Cardiac fibroblast (primary cell): Measurements from ENCODE around the gene MMP20.

Source experiments
- DNase-seq, 2 donors: peaks; one replicate each; pipeline versions ENCODE4 v3.0.0 to v3.0.0-alpha.2; 2010; ENCODE audit warnings: low read depth in 2 of 2
- H3K4me3 ChIP-seq, 2 donors: replicated peaks in 1 of 2; 1 replicate in 1 of 2; 2 replicates in 1 of 2; pipeline ENCODE4 v1.5.1; 2011; ENCODE audit warnings: low read depth in 2 of 2, low read length in 2 of 2, mild to moderate bottlenecking in 2 of 2, moderate library complexity in 1 of 2
- TF ChIP-seq, protein P1 (sequence below): IDR thresholded peaks from one replicate; pipeline ENCODE4 v1.5.1; 2011; ENCODE audit warnings: low read depth, mild to moderate bottlenecking, low read length, inconsistent platforms

The MMP20 gene

GRCh38 chr11:102577182-102577581 lies 48.0 kb downstream of the MMP20 start:
- TF ChIP-seq, protein P1, sequence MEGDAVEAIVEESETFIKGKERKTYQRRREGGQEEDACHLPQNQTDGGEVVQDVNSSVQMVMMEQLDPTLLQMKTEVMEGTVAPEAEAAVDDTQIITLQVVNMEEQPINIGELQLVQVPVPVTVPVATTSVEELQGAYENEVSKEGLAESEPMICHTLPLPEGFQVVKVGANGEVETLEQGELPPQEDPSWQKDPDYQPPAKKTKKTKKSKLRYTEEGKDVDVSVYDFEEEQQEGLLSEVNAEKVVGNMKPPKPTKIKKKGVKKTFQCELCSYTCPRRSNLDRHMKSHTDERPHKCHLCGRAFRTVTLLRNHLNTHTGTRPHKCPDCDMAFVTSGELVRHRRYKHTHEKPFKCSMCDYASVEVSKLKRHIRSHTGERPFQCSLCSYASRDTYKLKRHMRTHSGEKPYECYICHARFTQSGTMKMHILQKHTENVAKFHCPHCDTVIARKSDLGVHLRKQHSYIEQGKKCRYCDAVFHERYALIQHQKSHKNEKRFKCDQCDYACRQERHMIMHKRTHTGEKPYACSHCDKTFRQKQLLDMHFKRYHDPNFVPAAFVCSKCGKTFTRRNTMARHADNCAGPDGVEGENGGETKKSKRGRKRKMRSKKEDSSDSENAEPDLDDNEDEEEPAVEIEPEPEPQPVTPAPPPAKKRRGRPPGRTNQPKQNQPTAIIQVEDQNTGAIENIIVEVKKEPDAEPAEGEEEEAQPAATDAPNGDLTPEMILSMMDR: no peak
- H3K4me3 ChIP-seq: no peak overlapping the region
- peak in 1 of 2 donors; percentile 59 for DNase-seq

- TF ChIP-seq, protein P1: no peak
- no peak for DNase-seq
- H3K4me3 ChIP-seq: no peak overlapping the region
Measured at GRCh38 chr11:102576350-102576749, 48.8 kb downstream of the MMP20 start.

- TF ChIP-seq, protein P1: no peak
- no peak overlapping the region for H3K4me3 ChIP-seq
- no peak for DNase-seq
Measured at GRCh38 chr11:102575012-102575411, 50.1 kb downstream of the MMP20 start.

GRCh38 chr11:102573851-102574250 lies 51.3 kb downstream of the MMP20 start:
- TF ChIP-seq, protein P1: no peak
- H3K4me3 ChIP-seq: no peak overlapping the region
- peak; percentile 33 to 80 for DNase-seq

DNA sequence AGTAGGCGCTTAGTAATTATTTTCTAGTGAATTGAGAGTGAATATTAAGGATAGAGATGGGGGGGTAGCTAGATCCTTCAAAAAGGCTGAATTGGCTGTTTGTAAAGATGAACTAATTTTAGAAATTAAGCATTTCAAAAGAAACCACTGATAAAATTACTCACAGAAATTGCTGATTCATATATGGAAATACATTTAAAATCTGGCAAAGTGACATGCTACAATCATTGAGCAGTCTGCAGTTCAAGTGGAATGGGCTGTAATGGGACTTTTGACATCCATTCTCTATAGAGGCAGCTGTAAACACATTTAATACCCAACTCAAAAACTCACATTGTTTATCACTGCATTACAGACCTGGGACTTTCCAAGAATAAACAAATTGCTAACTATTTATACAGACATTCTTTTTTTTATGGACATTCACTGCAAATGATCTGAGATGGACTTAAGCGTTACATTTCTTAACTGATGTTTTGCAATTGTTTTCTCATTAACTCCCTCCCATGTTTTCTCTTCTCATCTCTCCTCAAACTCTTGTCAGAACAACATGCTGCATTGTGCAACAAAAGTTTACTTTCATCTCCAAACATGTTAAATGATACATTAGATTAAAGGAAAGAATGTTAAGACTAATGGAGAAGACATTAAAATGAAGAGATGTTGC lies 52.4 kb downstream of the MMP20 start:
- DNase-seq: peak in 1 of 2 donors; percentile 5
- no peak overlapping the region for H3K4me3 ChIP-seq
- TF ChIP-seq, protein P1: no peak

DNA sequence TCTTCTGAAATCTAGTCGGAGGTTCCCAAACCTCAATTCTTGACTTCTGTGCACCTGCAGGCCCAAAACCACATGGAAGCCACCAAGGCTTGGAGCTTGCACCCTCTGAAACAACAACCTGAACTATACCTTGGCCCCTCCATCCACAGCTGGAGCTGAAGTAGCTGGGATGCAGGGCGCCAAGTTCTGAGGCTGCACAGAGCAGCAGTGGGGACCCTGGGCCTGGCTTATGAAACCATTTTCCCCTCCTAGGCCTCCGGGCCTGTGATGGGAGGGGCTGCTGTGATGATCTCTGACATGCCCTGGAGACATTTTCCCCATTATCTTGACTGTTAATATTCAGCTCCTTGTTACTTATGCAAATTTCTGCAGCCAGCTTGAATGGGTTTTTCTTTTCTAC lies 56.3 kb downstream of the MMP20 start:
- TF ChIP-seq, protein P1: no peak
- DNase-seq: no peak
- H3K4me3 ChIP-seq: no peak overlapping the region

GRCh38 chr11:102566112-102566511 lies 59.0 kb downstream of the MMP20 start:
- TF ChIP-seq, protein P1: no peak
- no peak overlapping the region for H3K4me3 ChIP-seq
- no peak for DNase-seq
